GM12878 (cell line): Measurements from ENCODE around the gene FKBP14. TPM values are rescaled to one million over a fixed set of nuclear protein-coding genes. Genes with fewer than 3 reads are reported as not detected.
A peak's percentile ranks its signal among the peaks of the same experiment; 100 is the strongest.

Source experiments
- ATF7 ChIP-seq: fragments of 450-650 bp; IDR thresholded peaks from 2 replicates; pipeline ENCODE4 v1.6.1; 2016; ENCODE audit warnings: low read depth, mild to moderate bottlenecking
- BCL11A ChIP-seq: IDR thresholded peaks from 2 replicates; pipeline ENCODE4 v1.6.1; 2011; ENCODE audit warnings: low read depth, low read length
- BHLHE40 ChIP-seq, 2 experiments: fragments of 450-650 bp in 1 of 2; IDR thresholded peaks; 2 replicates each; pipeline ENCODE4 v1.6.1; 2011 to 2017; ENCODE audit warnings: low read depth in 2 of 2, borderline replicate concordance in 1 of 2, improper control_type of control experiment in 1 of 2, low read length in 1 of 2, mild to moderate bottlenecking in 1 of 2
- CHD2 ChIP-seq: IDR thresholded peaks from 2 replicates; pipeline ENCODE4 v1.6.1; 2011; ENCODE audit warnings: low read depth, low read length, improper control_type of control experiment, borderline replicate concordance
- DPF2 ChIP-seq: fragments of 450-650 bp; IDR thresholded peaks from 2 replicates; pipeline ENCODE4 v1.6.1; 2017; ENCODE audit warnings: mild to moderate bottlenecking
- FOS ChIP-seq: IDR thresholded peaks from 3 replicates; pipeline ENCODE4 v1.6.1; 2011; ENCODE audit warnings: borderline replicate concordance; ENCODE audit not compliant: insufficient read length; ENCODE audit errors: extremely low read depth
- FOXK2 ChIP-seq: fragments of 450-650 bp; IDR thresholded peaks from 2 replicates; pipeline ENCODE4 v1.6.1; 2017; ENCODE audit warnings: mild to moderate bottlenecking, moderate library complexity
- JUNB ChIP-seq: IDR thresholded peaks from 2 replicates; pipeline ENCODE4 v1.6.1; 2016; ENCODE audit warnings: antibody characterized with exemption, mild to moderate bottlenecking
- KAT2A ChIP-seq: conservative IDR thresholded peaks from 2 replicates; pipeline ENCODE4 v1.6.1; 2011; ENCODE audit warnings: low read depth, low read length; ENCODE audit not compliant: control insufficient read depth
- MLLT1 ChIP-seq: fragments of 450-650 bp; IDR thresholded peaks from 2 replicates; pipeline ENCODE4 v1.6.1; 2016; ENCODE audit warnings: mild to moderate bottlenecking
- MXI1 ChIP-seq: fragments of 150-350 bp; IDR thresholded peaks from 2 replicates; pipeline ENCODE4 v1.6.1; 2011; ENCODE audit warnings: low read depth, mild to moderate bottlenecking, inconsistent platforms, low read length, improper control_type of control experiment
- MYC ChIP-seq: IDR thresholded peaks from 2 replicates; pipeline ENCODE4 v1.6.1; 2011; ENCODE audit warnings: mild to moderate bottlenecking, low read length, moderate library complexity, inconsistent platforms; ENCODE audit not compliant: insufficient read depth, insufficient replicate concordance, insufficient read length, severe bottlenecking
- NR2C2 ChIP-seq: IDR thresholded peaks from 2 replicates; pipeline ENCODE4 v1.6.1; 2011; ENCODE audit warnings: borderline replicate concordance, low read depth; ENCODE audit not compliant: control insufficient read depth, insufficient read length
- PML ChIP-seq: IDR thresholded peaks from 2 replicates; pipeline ENCODE4 v1.6.1; 2012; ENCODE audit warnings: low read length, inconsistent platforms
- POLR2AphosphoS5 ChIP-seq: IDR thresholded peaks from 2 replicates; pipeline ENCODE4 v1.6.1; 2011; ENCODE audit warnings: mild to moderate bottlenecking, low read length, inconsistent platforms
- RAD51 ChIP-seq: fragments of 450-650 bp; IDR thresholded peaks from 2 replicates; pipeline ENCODE4 v1.6.1; 2016; ENCODE audit warnings: moderate library complexity, mild to moderate bottlenecking, inconsistent platforms
- RB1 ChIP-seq: fragments of 450-650 bp; formaldehyde crosslinking; IDR thresholded peaks from 2 replicates; pipeline ENCODE4 v1.6.1; 2017; ENCODE audit warnings: mild to moderate bottlenecking, borderline replicate concordance
- RELA ChIP-seq: fragments of 450-650 bp; IDR thresholded peaks from 2 replicates; pipeline ENCODE4 v1.8.0; 2014; ENCODE audit warnings: borderline replicate concordance; ENCODE audit not compliant: partially characterized antibody
- RELB ChIP-seq: fragments of 450-650 bp; IDR thresholded peaks from 2 replicates; pipeline ENCODE4 v1.6.1; 2017; ENCODE audit warnings: low read depth, mild to moderate bottlenecking, moderate library complexity
- YY1 ChIP-seq: IDR thresholded peaks from 2 replicates; pipeline ENCODE4 v1.6.1; 2011; ENCODE audit warnings: low read depth, mild to moderate bottlenecking, low read length
- ZNF592 ChIP-seq: fragments of 450-650 bp; IDR thresholded peaks from 2 replicates; pipeline ENCODE4 v1.6.1; 2017; ENCODE audit warnings: mild to moderate bottlenecking, moderate library complexity
- ZNF622 ChIP-seq: fragments of 450-650 bp; IDR thresholded peaks from 2 replicates; pipeline ENCODE4 v1.6.1; 2017; ENCODE audit warnings: mild to moderate bottlenecking, inconsistent platforms
- polyA plus RNA-seq, 11 experiments: library from polyadenylated mRNA; depleted of rRNA in 4 of 11; unstranded in 6 of 11; stranded (reverse) in 5 of 11; fragments of >200 nt; fragmentation: Nextera tagmentation in 4 of 11; fragmentation: Illumina TruSeq in 1 of 11; extraction: Ambion mirVana in 4 of 11; extraction: Trizol in 1 of 11; gene quantifications; 1 replicate in 1 of 11; 2 replicates in 10 of 11; pipeline versions ENCODE4 v1.2.1 to v1.2.3, GENCODE V29; 2011 to 2016; ENCODE audit warnings: inconsistent platforms in 2 of 11, missing spikeins in 2 of 11, low read depth in 1 of 11
- total RNA-seq, 4 experiments: library from RNA; depleted of rRNA in 3 of 4; stranded (reverse); fragments of >200 nt in 3 of 4; fragmentation: Illumina TruSeq in 1 of 4; extraction: Trizol in 1 of 4; gene quantifications; 2 replicates each; pipeline versions ENCODE4 v1.2.1 to v1.2.3, GENCODE V29; 2013 to 2021

FKBP14 gene
- total and polyA plus RNA-seq, 10 of the 15 experiments (the other 5 are each of a cell fraction or from before 2014, with no cell fraction given), result 2.7 to 8.9 (median 5.6) TPM

GRCh38 chr7:30028216-30028748, 1.8 kb upstream of the FKBP14 start, which contains the start of gene PLEKHA8 (continued):
- TF ChIP-seq POLR2AphosphoS5, result no peak
- TF ChIP-seq RELA, result no peak
- no peak for TF ChIP-seq ZNF592
- no peak for TF ChIP-seq KAT2A
- TF ChIP-seq NR2C2, result no peak
- no peak; the same call in 1 of the 2 replicates for TF ChIP-seq RB1
- no peak for TF ChIP-seq MYC
- TF ChIP-seq MLLT1, result no peak
- no peak for TF ChIP-seq RAD51
- TF ChIP-seq MXI1, result peak; percentile 64; the same call in 1 of the 2 replicates
- no peak for TF ChIP-seq ZNF622
- TF ChIP-seq FOXK2, result no peak
- TF ChIP-seq BHLHE40 (IDR thresholded peaks at IDR 0.05; ENCODE audit: borderline replicate concordance in 1 of 2, low read depth in 2 of 2, low read length in 1 of 2), result peak; percentile 41 to 78; a peak in 3 of 4 replicates
- peak; percentile 81 for TF ChIP-seq CHD2
- peak; percentile 91; the same call in 1 of the 2 replicates for TF ChIP-seq DPF2
- no peak for TF ChIP-seq JUNB
- TF ChIP-seq RELB, result peak; percentile 96
- TF ChIP-seq FOS, result no peak
- peak; percentile 86 for TF ChIP-seq YY1
- no peak for TF ChIP-seq BCL11A
- peak; percentile 50; the same call in 1 of the 2 replicates for TF ChIP-seq PML
- no peak for TF ChIP-seq ATF7
